Measurements from ENCODE around the gene FBXO9. TPM values are rescaled to one million over a fixed set of nuclear protein-coding genes. Genes with fewer than 3 reads are reported as not detected.

Gene FBXO9
- total RNA-seq, 1 experiment from 2014 or later: 43.6 TPM

DNA sequence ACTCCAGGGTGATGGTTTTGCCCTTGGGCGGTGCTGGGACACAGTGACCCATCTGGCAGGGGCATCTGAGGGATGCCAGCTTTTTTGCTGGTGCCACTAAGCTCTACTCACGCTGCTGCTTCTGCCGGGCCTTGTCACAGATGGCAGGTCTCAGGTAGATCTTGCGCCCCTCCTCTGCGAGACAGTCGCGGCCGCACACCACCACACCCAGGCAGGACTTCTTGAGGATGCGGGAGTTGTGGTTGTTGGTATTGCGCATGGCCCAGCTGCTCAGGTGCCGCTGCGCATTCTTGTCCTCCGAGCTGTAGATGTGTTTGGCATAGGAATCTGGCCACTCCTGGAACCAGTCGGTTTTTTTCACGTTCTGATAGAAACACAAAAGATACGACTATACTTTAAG lies 68.8 kb downstream of the FBXO9 start:
- no peak for DNase-seq (ENCODE audit: low spot score)

DNA sequence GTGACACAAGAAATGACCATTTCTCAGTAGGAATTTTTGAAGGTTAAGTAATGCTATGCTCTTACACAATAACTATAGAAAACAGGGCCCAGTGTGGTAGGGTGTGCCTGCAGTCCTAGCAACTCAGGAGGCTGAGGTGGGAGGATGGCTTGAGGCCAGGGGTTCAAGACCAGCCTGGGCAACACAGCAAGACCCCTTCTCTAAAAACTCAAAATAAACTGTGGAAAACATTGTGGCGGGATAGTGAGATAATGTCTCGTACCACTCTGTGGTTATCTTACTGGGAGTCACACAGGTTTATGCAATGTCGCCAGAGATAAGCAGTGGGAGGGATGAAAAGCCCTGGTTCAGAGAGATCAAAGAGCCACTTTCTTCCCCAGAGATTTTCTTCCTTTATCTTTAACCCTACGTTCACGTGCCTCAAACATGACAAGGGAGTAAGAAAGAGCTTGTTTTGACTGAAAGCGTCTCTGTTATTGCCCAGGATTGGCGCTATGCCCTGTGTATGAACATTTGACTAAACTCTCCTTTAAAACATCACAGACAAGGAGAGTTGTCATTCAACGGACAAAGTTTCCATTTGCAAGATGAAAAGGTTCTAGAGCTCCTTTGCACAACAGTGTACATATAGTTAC lies 69.5 kb downstream of the FBXO9 start:
- DNase-seq (ENCODE audit: low spot score): no peak

DNA sequence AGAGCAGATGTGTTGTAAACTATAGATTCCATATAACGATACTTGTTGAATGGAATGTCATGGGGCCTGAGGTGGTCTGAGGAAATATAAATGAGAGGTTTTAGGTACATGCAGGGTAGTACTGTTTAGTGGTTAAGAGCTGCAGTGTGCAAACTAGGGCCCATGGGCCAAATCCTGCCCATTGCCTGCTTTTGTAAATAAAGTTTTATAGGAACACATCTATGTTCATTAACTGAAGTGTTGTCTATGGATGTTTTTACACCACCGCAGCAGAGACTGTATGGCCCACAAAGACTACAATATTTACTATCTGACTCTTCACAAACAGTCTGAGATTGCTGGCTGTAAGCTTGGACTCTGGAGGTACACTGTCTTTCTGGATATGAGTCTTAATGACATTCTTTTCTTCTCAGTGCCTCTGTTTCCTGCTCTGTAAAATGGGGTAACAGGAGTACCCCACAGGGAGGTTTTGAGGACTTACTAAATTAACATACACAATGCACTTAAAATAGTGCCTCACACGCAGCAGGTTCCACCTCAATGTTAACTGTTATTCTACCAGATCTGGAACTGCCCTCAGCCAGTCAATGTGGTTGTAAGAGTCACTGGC lies 70.9 kb downstream of the FBXO9 start:
- DNase-seq (ENCODE audit: low spot score): no peak

DNA sequence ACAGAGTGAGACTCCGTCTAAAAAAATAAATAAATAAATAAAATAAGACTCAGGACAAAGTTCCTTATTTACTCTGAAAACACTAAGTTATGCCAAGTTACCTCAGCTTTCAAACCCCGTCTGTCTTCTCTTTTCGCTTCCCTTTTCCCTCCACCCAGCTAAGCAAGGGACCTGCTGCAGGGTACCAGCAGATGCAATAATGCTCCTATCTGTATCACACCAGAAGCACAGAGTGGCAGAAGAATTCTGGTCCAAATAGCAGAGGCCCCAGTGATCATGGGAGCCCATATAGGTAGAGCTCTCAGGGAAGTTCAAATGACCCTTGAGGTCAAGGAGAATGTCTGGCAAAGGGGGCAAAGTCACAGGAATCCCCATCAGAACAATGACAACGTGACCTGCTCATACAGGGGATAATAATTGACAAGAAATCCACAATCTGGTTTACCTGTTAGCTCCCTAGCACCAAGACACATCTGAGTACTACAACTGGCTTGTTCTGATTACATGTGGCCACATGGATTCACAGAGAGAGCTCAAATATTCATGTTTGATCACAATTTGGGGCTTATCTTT lies 74.7 kb downstream of the FBXO9 start:
- no peak for DNase-seq (ENCODE audit: low spot score)

DNA sequence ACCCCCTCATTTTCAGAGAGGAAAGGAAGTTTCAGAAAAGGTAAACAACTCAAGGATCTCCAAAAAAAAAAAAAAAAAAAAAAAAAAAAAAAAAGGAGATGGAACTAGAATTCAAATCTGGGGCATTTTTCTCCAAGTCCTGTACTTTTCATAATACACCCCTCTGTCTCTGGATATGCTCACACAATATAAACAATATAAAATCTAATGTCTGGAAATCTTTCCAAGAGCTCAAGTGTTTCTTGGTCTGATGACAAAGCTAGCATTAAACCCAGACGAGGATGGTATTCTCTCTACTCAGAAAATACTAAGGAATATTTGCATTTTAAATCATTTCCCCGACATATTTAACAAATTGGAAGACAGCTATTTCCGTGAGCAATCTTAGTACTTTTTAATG lies 77.6 kb downstream of the FBXO9 start:
- DNase-seq (ENCODE audit: low spot score): no peak

DNA sequence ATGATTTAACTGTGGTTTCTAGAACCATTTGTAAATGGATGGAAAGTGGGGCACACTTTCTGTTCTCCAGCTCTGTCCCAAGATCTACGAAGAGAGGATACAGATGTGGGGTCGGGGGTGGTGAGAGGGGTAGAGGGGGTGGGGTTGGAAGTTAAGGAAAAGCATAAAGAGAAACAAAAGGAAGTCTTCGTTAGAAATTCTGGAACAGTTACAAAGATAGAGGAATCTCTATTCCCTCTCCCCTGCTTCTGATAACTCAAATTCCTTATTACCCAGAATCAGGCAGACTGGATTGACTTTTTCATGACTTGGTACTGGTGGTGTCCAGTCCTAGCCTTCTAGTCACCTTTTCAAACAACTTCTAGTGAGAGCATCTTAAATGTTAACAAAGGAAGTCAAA lies 78.5 kb downstream of the FBXO9 start:
- DNase-seq (ENCODE audit: low spot score): no peak

DNA sequence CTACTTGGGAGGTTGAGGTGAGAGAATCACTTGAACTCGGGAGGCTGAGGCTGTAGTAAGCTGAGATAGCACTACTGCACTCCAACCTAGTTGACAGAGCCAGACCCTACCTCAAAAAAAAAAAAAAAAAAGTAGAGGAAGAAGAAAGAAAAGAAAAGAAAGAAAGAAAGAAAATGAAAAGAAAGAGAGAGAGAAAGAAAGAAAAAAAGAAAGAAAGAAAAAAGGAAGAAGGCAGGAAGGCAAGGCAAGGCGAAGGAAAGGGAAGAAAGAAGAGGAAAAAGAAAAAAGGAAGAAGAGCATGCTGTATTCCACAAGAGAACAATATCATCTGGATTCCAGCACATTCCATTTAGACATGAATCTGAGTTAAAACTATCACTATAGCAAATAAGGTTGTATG lies 79.6 kb downstream of the FBXO9 start:
- DNase-seq (ENCODE audit: low spot score): no peak

DNA sequence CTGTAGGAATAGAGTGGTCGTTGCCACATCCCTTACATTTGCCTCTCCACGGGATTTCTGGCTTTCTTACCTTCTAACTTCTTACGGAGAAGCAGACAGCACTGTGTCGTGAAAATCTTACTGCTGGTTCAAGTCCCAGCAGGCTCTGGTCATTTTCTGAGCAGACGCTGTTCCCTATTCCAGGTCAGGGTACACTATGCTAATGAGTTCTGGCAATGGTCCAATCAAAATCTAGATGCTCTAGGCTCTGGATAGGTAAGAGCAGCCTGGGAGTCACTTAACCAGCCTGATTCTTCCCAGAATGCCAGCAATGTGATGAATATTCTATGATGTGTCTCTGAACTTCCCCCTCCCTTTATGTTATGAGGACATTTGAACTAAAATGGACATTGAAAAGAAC lies 83.5 kb downstream of the FBXO9 start, which contains the start of gene GCM1:
Gene GCM1 (minus strand): TSS at position 158 of the 400 bp plus-strand sequence. CDS start 3,209 bp downstream, outside the sequence.
- DNase-seq (ENCODE audit: low spot score): no peak

Other genes with a start within 250 kb of the FBXO9 start
- gene GSTA5, start 224.6 kb upstream of the FBXO9 start, total RNA-seq (2014; rRNA removed; shearing (Covaris generic)): not detected in 2 replicates
- 0.19 TPM in 1 of 2 replicates, not detected in the other for gene GSTA3, start 155.7 kb upstream of the FBXO9 start, total RNA-seq (2014; rRNA removed; shearing (Covaris generic))
- gene GSTA4, start 70.1 kb upstream of the FBXO9 start, total RNA-seq (2014; rRNA removed; shearing (Covaris generic)): 14.9 and 19.2 TPM in 2 replicates
- gene CILK1, start 3.6 kb upstream of the FBXO9 start, total RNA-seq (2014; rRNA removed; shearing (Covaris generic)): 7.8 and 9.7 TPM in 2 replicates
- gene GCM1, start 83.4 kb downstream of the FBXO9 start, total RNA-seq (2014; rRNA removed; shearing (Covaris generic)): not detected in 2 replicates

All from H4 (cell line).